B cell (primary cell): ENCODE data around the gene STRN. TPM values are rescaled to one million over a fixed set of nuclear protein-coding genes. Genes with fewer than 3 reads are reported as not detected.

Experiments used
- ATAC-seq: fragments of 200-7000 bp; cut with Tn5 transposase; one replicate; pipeline ENCODE4 v1.10.0; 2021; ENCODE audit warnings: low read depth, mild to moderate bottlenecking, moderate number of reproducible peaks, moderate library complexity
- CTCF ChIA-PET: fragments of 350-600 bp; sonication (Branson Sonifier 250); formaldehyde crosslinking; loops from one replicate; lab custom pipeline; 2021; ENCODE audit warnings: antibody characterized with exemption, inconsistent platforms; lab: Charles Lee
- POLR2A ChIA-PET: fragments of 350-600 bp; sonication (Branson Sonifier 250); formaldehyde crosslinking; loops from one replicate; lab custom pipeline; 2021; ENCODE audit warnings: antibody characterized with exemption; lab: Charles Lee
- DNase-seq: peaks from one replicate; pipeline ENCODE4 v3.0.0; 2013
- H2AFZ ChIP-seq: 2 replicates; pipeline ENCODE4 v1.6.1; 2012; ENCODE audit warnings: mild to moderate bottlenecking, low read depth, low read length; ENCODE audit not compliant: insufficient read depth, poor library complexity, severe bottlenecking
- H3K27ac ChIP-seq, 2 donors: 1 replicate in 1 of 2; 2 replicates in 1 of 2; pipeline ENCODE4 v1.5.1; 2012 to 2013; ENCODE audit warnings: low read length in 2 of 2, mild to moderate bottlenecking in 2 of 2, moderate library complexity in 1 of 2
- H3K27me3 ChIP-seq, 4 experiments: fragments of 200-600 bp in 1 of 4; sonication (generic) in 1 of 4; replicated peaks in 1 of 4; 1 replicate in 2 of 4; 2 replicates in 2 of 4; pipeline versions ENCODE4 v1.6.1 to v1.7.0; 2013 to 2016; ENCODE audit warnings: low read length in 3 of 4, mild to moderate bottlenecking in 2 of 4, mixed read lengths in 1 of 4, moderate library complexity in 1 of 4; ENCODE audit not compliant: insufficient read depth in 4 of 4, control insufficient read depth in 3 of 4; ENCODE audit errors: control extremely low read depth in 1 of 4
- H3K36me3 ChIP-seq, 2 experiments: replicated peaks in 1 of 2; 1 replicate in 1 of 2; 2 replicates in 1 of 2; pipeline versions ENCODE4 v1.6.1 to v1.7.1; 2013; ENCODE audit warnings: low read length in 1 of 2; ENCODE audit not compliant: insufficient read depth in 2 of 2, control insufficient read depth in 1 of 2; ENCODE audit errors: control extremely low read depth in 1 of 2, extremely low read depth in 1 of 2
- H3K4me1 ChIP-seq, 2 donors: fragments of 200-600 bp in 1 of 2; sonication (generic) in 1 of 2; 1 replicate in 1 of 2; 2 replicates in 1 of 2; pipeline versions ENCODE4 v1.5.1 to v1.6.1; 2013 to 2017; ENCODE audit warnings: low read length in 2 of 2; ENCODE audit not compliant: control insufficient read depth in 2 of 2, insufficient read depth in 2 of 2
- H3K4me2 ChIP-seq: replicated peaks from 2 replicates; pipeline ENCODE3; 2012; ENCODE audit warnings: mild to moderate bottlenecking, low read depth, low read length; ENCODE audit not compliant: poor library complexity, severe bottlenecking
- H3K4me3 ChIP-seq, 5 experiments: fragments of 200-600 bp in 1 of 5; sonication (generic) in 1 of 5; 1 replicate in 3 of 5; 2 replicates in 2 of 5; pipeline versions ENCODE4 v1.5.1 to v1.7.0; 2011 to 2016; ENCODE audit warnings: low read length in 4 of 5, mild to moderate bottlenecking in 4 of 5, low read depth in 2 of 5, control low read depth in 1 of 5, moderate library complexity in 1 of 5; ENCODE audit not compliant: insufficient read depth in 1 of 5; ENCODE audit errors: control extremely low read depth in 1 of 5, extremely low read depth in 1 of 5
- H3K79me2 ChIP-seq: fragments of 200-600 bp; sonication (generic); one replicate; pipeline ENCODE4 v1.6.0; 2016; ENCODE audit warnings: low read length; ENCODE audit not compliant: control insufficient read depth, insufficient read depth
- H3K9ac ChIP-seq: fragments of 200-600 bp; sonication (generic); 2 replicates; pipeline ENCODE4 v1.6.1; 2017; ENCODE audit warnings: mild to moderate bottlenecking, low read length, moderate library complexity
- H3K9me3 ChIP-seq, 3 donors: one replicate each; pipeline versions ENCODE4 v1.6.1 to v1.7.1; 2013; ENCODE audit warnings: low read length in 2 of 3; ENCODE audit not compliant: control insufficient read depth in 2 of 3, insufficient read depth in 1 of 3; ENCODE audit errors: control extremely low read depth in 1 of 3
- H4K20me1 ChIP-seq: 2 replicates; pipeline ENCODE4 v1.6.0; 2012; ENCODE audit warnings: mild to moderate bottlenecking, low read length; ENCODE audit not compliant: insufficient read depth, control insufficient read depth, poor library complexity, severe bottlenecking
- H3K27ac Mint-ChIP-seq: one replicate; pipeline ENCODE4 v1.8.0; 2021; ENCODE audit warnings: mixed read lengths
- H3K27me3 Mint-ChIP-seq: one replicate; pipeline ENCODE4 v1.8.0; 2021; ENCODE audit warnings: mixed read lengths
- H3K4me1 Mint-ChIP-seq: one replicate; pipeline ENCODE4 v1.8.0; 2021; ENCODE audit warnings: mixed read lengths
- H3K4me3 Mint-ChIP-seq: one replicate; pipeline ENCODE4 v1.8.0; 2021; ENCODE audit warnings: mixed read lengths
- H3K9me3 Mint-ChIP-seq: one replicate; pipeline ENCODE4 v1.8.0; 2022; ENCODE audit warnings: mixed read lengths; ENCODE audit not compliant: insufficient read depth
- CTCF ChIP-seq: fragments of 200-600 bp; IDR thresholded peaks from one replicate; pipeline ENCODE4 v1.8.0; 2022; ENCODE audit warnings: antibody characterized with exemption, mild to moderate bottlenecking
- EZH2 ChIP-seq: IDR thresholded peaks from 2 replicates; pipeline ENCODE4 v1.6.1; 2012; ENCODE audit warnings: borderline replicate concordance, low read depth, mild to moderate bottlenecking, moderate library complexity, low read length; ENCODE audit not compliant: insufficient read depth, poor library complexity, severe bottlenecking
- intact Hi-C: fragments of 100-400 bp; cut with micrococcal nuclease; formaldehyde crosslinking; loops from one replicate; pipeline ENCODE4 v1.10.0; 2022
- polyA plus RNA-seq: library from polyadenylated mRNA; depleted of rRNA; stranded (reverse); fragments of >200 nt; gene quantifications from 2 replicates; pipeline ENCODE4 v1.2.3, GENCODE V29; 2012
- total RNA-seq, 2 donors: library from RNA; stranded (reverse); fragments of 120-200 nt in 1 of 2; gene quantifications; 1 replicate in 1 of 2; 2 replicates in 1 of 2; pipeline versions ENCODE4 v1.2.3 to v1.2.4, GENCODE V29; 2013 to 2022

The STRN gene
- total and polyA plus RNA-seq, 2 donors (not counting 1 experiment from before 2014, with no cell fraction given), result 5.8 to 38.6 TPM

GRCh38 chr2:36912695-36913094, 53.6 kb downstream of the STRN start:
- Histone ChIP-seq H3K4me2 (no peak overlapping the region), H3K36me3 (peaks cover 2 to 24% of the 10 kb centered on the region in 2 experiments), H3K27ac (no peak overlapping the region), H3K27me3 (no peaks in the 10 kb centered on the region), H2AFZ (no peak overlapping the region), H3K4me3 (no peak overlapping the region), H4K20me1 (no peaks in the 10 kb centered on the region), H3K9me3 (no peaks in the 10 kb centered on the region), H3K79me2 (peaks cover 21% of the 10 kb centered on the region), H3K9ac (no peak overlapping the region), H3K4me1 (no peaks in the 10 kb centered on the region)
- no peaks in the 10 kb centered on the region for H3K27me3 Mint-ChIP-seq
- H3K4me3 Mint-ChIP-seq, result no peak overlapping the region
- no peak overlapping the region for H3K27ac Mint-ChIP-seq
- TF ChIP-seq CTCF (no peak), EZH2 (no peak)
- ATAC-seq, result no peak
- DNase-seq, result no peak
- POLR2A ChIA-PET, result no interaction called here
- CTCF ChIA-PET, result no interaction called here
- intact Hi-C loops, result no loop called here
- peaks cover 2% of the 10 kb centered on the region for H3K4me1 Mint-ChIP-seq
- H3K9me3 Mint-ChIP-seq, result no peaks in the 10 kb centered on the region

- Histone ChIP-seq H3K4me1 (no peaks in the 10 kb centered on the region), H3K36me3 (peaks cover 2 to 27% of the 10 kb centered on the region in 2 experiments), H3K79me2 (peaks cover 21% of the 10 kb centered on the region), H2AFZ (no peak overlapping the region), H3K27ac (no peak overlapping the region), H3K9me3 (no peaks in the 10 kb centered on the region), H3K4me3 (no peak overlapping the region), H3K27me3 (no peaks in the 10 kb centered on the region), H4K20me1 (no peaks in the 10 kb centered on the region), H3K9ac (no peak overlapping the region), H3K4me2 (no peak overlapping the region)
- no peak overlapping the region for H3K4me3 Mint-ChIP-seq
- H3K9me3 Mint-ChIP-seq, result no peaks in the 10 kb centered on the region
- intact Hi-C loops, result no loop called here
- CTCF ChIA-PET, result no interaction called here
- DNase-seq (no peak), ATAC-seq (no peak)
- no peaks in the 10 kb centered on the region for H3K27me3 Mint-ChIP-seq
- H3K4me1 Mint-ChIP-seq, result peaks cover 2% of the 10 kb centered on the region
- POLR2A ChIA-PET, result no interaction called here
- TF ChIP-seq CTCF (no peak), EZH2 (no peak)
- no peak overlapping the region for H3K27ac Mint-ChIP-seq
Measured at GRCh38 chr2:36911012-36911411, 55.3 kb downstream of the STRN start.
